Measurements from ENCODE around the gene TRPM4. TPM values are rescaled to one million over a fixed set of nuclear protein-coding genes. Genes with fewer than 3 reads are reported as not detected.

Gene TRPM4
- total RNA-seq, result 15.9 and 20.6 TPM in 2 replicates

DNA sequence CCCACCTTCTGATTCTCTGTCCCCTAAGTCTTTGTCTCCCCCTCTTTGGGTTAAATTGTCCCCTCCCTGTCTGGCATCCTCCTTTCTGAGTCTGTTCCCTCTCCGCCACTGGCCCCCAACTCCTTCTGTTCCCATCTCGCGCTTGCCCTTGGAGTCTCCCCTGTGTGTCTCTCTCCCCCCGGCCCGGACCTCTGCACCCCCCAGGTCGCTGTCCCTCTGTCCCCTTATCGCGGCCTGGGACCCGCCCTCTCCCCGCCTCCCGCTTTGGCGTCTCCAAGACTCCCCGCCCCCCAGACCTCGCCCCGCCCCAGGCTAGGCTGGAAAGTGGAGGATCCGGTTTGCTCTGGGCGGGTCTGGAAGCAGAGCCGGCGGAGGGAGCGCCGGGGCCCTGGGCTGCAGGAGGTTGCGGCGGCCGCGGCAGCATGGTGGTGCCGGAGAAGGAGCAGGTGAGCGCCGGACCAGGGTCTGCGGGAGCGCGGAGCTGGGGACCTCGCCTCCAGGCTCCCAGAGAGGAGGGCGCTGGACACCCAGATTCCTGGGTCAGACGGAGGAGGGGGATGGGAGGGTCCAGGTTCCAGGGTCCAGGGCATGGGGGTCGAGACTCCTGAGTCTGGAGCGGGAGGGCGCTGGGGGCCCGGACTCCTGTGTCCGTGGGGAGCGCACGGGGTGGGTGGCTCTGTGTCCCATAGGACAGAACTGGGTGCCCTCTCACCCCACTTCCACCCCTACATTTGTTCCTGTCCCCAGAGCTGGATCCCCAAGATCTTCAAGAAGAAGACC is at the start of gene TRPM4:
TSS of gene TRPM4 (plus strand) at position 348 of the 780 bp plus-strand sequence. CDS start at position 423, 75 bp downstream.
- peak; percentile 98 for DNase-seq (ENCODE audit: insufficient read length, low spot score, missing footprints)
- Histone ChIP-seq H3K4me2 (ENCODE audit: insufficient read depth, low read length) (peak within 1 kb of the TSS; percentile 99), H3K36me3 (ENCODE audit: insufficient read depth, low read length) (no peaks in the 10 kb centered on the region), H3K79me2 (ENCODE audit: insufficient read depth, low read length) (peaks cover 23% of the 10 kb centered on the region), H3K9me3 (ENCODE audit: low read depth, low read length) (no peaks in the 10 kb centered on the region), H2AFZ (ENCODE audit: low read length) (peak within 1 kb of the TSS; percentile 85), H4K20me1 (ENCODE audit: insufficient read depth, low read length) (peaks cover 21% of the 10 kb centered on the region), H3K4me3 (ENCODE audit: insufficient read depth, low read length) (peak within 1 kb of the TSS; percentile 97), H3K4me1 (ENCODE audit: insufficient read depth, low read length) (peaks cover 13% of the 10 kb centered on the region), H3K27ac (ENCODE audit: low read depth, low read length) (peak within 1 kb of the TSS; percentile 78), H3K27me3 (ENCODE audit: insufficient read depth, low read length) (peaks cover 3% of the 10 kb centered on the region)
- TF ChIP-seq, protein P1, sequence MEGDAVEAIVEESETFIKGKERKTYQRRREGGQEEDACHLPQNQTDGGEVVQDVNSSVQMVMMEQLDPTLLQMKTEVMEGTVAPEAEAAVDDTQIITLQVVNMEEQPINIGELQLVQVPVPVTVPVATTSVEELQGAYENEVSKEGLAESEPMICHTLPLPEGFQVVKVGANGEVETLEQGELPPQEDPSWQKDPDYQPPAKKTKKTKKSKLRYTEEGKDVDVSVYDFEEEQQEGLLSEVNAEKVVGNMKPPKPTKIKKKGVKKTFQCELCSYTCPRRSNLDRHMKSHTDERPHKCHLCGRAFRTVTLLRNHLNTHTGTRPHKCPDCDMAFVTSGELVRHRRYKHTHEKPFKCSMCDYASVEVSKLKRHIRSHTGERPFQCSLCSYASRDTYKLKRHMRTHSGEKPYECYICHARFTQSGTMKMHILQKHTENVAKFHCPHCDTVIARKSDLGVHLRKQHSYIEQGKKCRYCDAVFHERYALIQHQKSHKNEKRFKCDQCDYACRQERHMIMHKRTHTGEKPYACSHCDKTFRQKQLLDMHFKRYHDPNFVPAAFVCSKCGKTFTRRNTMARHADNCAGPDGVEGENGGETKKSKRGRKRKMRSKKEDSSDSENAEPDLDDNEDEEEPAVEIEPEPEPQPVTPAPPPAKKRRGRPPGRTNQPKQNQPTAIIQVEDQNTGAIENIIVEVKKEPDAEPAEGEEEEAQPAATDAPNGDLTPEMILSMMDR (IDR thresholded peaks at IDR 0.05; ENCODE audit: extremely low read depth, low read depth, low read length), result no peak

DNA sequence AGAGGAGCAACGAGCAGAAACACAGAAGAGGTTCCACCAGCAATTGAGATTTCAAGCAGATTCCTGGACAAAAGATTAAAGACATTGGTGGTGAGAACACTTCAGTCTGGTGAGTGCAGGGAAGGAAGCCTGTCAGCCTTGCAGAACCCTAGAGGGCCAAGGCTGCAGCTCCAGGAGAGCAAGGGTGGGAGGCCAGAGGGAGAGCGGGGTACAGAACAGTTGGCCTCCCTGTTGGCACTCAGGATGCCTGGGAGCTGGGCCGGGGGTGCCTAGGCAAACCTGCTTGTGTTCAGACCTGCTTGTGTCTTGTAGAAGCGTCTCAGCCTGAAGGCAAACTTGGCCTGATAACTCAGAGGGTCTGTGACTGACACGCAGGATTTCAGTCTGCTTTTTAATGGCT is 48.5 kb upstream of the TRPM4 start:
- peaks cover 19% of the 10 kb centered on the region for H3K4me1 ChIP-seq (ENCODE audit: insufficient read depth, low read length)
- H4K20me1 ChIP-seq (ENCODE audit: insufficient read depth, low read length), result peaks cover 37% of the 10 kb centered on the region
- peaks cover 57% of the 10 kb centered on the region for H3K36me3 ChIP-seq (ENCODE audit: insufficient read depth, low read length)

DNA sequence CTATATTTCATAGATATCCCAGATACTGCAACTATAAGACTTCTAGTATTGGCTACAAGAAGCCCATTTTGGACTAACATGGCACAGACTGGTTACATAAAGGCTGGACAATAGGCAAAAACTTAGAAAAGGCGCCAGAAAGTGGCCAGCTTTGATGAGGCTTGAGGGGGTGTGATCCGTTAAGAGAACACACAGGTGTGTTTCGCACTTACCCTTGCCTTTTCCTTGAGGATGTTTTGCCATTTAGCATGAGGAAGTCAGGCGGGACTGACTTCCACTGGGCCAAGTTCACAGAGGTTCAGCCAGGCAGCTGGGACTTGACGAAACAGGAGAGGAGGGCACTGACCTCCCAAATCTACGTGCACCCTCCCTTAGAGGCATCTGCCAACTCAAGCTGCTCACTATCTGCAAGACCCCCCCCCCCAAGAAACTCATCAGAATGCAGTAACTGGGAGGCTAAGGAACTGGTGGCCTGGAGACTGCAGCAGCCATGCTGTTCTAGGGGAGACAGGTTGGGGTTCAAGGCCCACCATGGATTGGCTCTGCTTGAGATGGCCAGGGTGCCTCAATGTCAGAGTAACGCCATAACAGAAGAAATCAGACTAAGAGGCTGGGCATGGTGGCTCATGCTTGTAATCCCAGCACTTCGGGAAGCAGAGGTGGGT is 47.9 kb upstream of the TRPM4 start:
- TF ChIP-seq, protein P1 (IDR thresholded peaks at IDR 0.05; ENCODE audit: extremely low read depth, low read depth, low read length), result no peak
- Histone ChIP-seq H3K4me2 (ENCODE audit: insufficient read depth, low read length) (no peak overlapping the region), H3K27ac (ENCODE audit: low read depth, low read length) (peak overlapping the region; percentile 54), H3K4me3 (ENCODE audit: insufficient read depth, low read length) (no peak overlapping the region), H3K9me3 (ENCODE audit: low read depth, low read length) (no peaks in the 10 kb centered on the region), H3K79me2 (ENCODE audit: insufficient read depth, low read length) (peaks cover 15% of the 10 kb centered on the region), H3K4me1 (ENCODE audit: insufficient read depth, low read length) (peaks cover 19% of the 10 kb centered on the region), H3K36me3 (ENCODE audit: insufficient read depth, low read length) (peaks cover 52% of the 10 kb centered on the region), H2AFZ (ENCODE audit: low read length) (no peak overlapping the region), H4K20me1 (ENCODE audit: insufficient read depth, low read length) (peaks cover 37% of the 10 kb centered on the region), H3K27me3 (ENCODE audit: insufficient read depth, low read length) (no peaks in the 10 kb centered on the region)
- DNase-seq (ENCODE audit: insufficient read length, low spot score, missing footprints), result peak; percentile 75

More for the DNA sequence above, 48.5 kb upstream of the TRPM4 start:
- Histone ChIP-seq H3K27ac (ENCODE audit: low read depth, low read length) (no peak overlapping the region), H3K79me2 (ENCODE audit: insufficient read depth, low read length) (peaks cover 18% of the 10 kb centered on the region), H3K9me3 (ENCODE audit: low read depth, low read length) (no peaks in the 10 kb centered on the region), H2AFZ (ENCODE audit: low read length) (no peak overlapping the region), H3K4me2 (ENCODE audit: insufficient read depth, low read length) (no peak overlapping the region), H3K27me3 (ENCODE audit: insufficient read depth, low read length) (no peaks in the 10 kb centered on the region), H3K4me3 (ENCODE audit: insufficient read depth, low read length) (no peak overlapping the region)
- no peak for DNase-seq (ENCODE audit: insufficient read length, low spot score, missing footprints)
- TF ChIP-seq, protein P1 (IDR thresholded peaks at IDR 0.05; ENCODE audit: extremely low read depth, low read depth, low read length), result no peak

DNA sequence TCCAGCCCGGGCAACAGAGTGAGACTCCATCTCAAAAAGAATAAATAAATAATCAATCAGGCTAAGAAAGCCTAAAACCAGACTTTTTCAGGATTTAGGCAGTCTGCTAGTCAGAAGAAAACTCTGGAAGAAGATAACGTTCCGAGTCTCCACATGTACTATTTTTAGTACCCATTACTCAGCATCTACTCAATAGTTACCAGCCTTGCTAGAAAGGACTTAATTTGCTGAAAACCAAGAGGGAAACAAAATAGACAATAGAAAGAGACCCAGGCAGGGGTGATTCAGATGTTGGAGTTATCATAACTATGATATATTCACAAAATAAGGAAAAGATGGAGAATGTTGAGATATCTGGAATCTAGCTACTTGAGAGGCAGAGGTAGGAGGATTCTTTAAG is 47.0 kb upstream of the TRPM4 start:
- Histone ChIP-seq H3K27ac (ENCODE audit: low read depth, low read length) (peak overlapping the region; percentile 54), H3K4me3 (ENCODE audit: insufficient read depth, low read length) (no peak overlapping the region), H2AFZ (ENCODE audit: low read length) (no peak overlapping the region), H3K79me2 (ENCODE audit: insufficient read depth, low read length) (peaks cover 15% of the 10 kb centered on the region), H3K4me2 (ENCODE audit: insufficient read depth, low read length) (no peak overlapping the region), H3K9me3 (ENCODE audit: low read depth, low read length) (no peaks in the 10 kb centered on the region), H3K27me3 (ENCODE audit: insufficient read depth, low read length) (no peaks in the 10 kb centered on the region), H3K36me3 (ENCODE audit: insufficient read depth, low read length) (peaks cover 44% of the 10 kb centered on the region), H4K20me1 (ENCODE audit: insufficient read depth, low read length) (peaks cover 36% of the 10 kb centered on the region), H3K4me1 (ENCODE audit: insufficient read depth, low read length) (peaks cover 19% of the 10 kb centered on the region)
- peak; percentile 90 for DNase-seq (ENCODE audit: insufficient read length, low spot score, missing footprints)
- TF ChIP-seq, protein P1 (IDR thresholded peaks at IDR 0.05; ENCODE audit: extremely low read depth, low read depth, low read length), result no peak

All from osteoblast (primary cell).